GM23338 (cell line): ENCODE data around the gene PNPLA2. TPM values are rescaled to one million over a fixed set of nuclear protein-coding genes. Genes with fewer than 3 reads are reported as not detected.

ENCODE experiments used
- REST ChIP-seq: IDR thresholded peaks from one replicate; pipeline ENCODE4 v1.6.1; 2018; ENCODE audit warnings: antibody characterized with exemption; ENCODE audit not compliant: unreplicated experiment
- polyA plus RNA-seq: library from polyadenylated mRNA; unstranded; fragments of >200 nt; fragmentation: Nextera tagmentation; extraction: Ambion mirVana; gene quantifications from 2 replicates; pipeline ENCODE4 v1.2.1, GENCODE V29; 2016
- total RNA-seq: library from RNA; depleted of rRNA; stranded (reverse); fragments of >200 nt; shearing (Covaris generic); gene quantifications from 2 replicates; pipeline ENCODE4 v1.2.3, GENCODE V29; 2014
- TF ChIP-seq, protein P1 (sequence below): fragments of 250-450 bp; sonication (Bioruptor Pico); IDR thresholded peaks from 2 replicates; pipeline ENCODE4 v1.5.0; 2020; ENCODE audit warnings: mild to moderate bottlenecking, moderate library complexity
- TF ChIP-seq, protein P2 (sequence below): IDR thresholded peaks from 2 replicates; pipeline ENCODE4 v1.6.1; 2016; ENCODE audit warnings: antibody characterized with exemption

The PNPLA2 gene
- total and polyA plus RNA-seq, 2 experiments from 2014 or later, result 31.1 to 45.6 TPM

GRCh38 chr11:826836-827145 lies 8.1 kb downstream of the PNPLA2 start (continued):
- TF ChIP-seq, protein P1, sequence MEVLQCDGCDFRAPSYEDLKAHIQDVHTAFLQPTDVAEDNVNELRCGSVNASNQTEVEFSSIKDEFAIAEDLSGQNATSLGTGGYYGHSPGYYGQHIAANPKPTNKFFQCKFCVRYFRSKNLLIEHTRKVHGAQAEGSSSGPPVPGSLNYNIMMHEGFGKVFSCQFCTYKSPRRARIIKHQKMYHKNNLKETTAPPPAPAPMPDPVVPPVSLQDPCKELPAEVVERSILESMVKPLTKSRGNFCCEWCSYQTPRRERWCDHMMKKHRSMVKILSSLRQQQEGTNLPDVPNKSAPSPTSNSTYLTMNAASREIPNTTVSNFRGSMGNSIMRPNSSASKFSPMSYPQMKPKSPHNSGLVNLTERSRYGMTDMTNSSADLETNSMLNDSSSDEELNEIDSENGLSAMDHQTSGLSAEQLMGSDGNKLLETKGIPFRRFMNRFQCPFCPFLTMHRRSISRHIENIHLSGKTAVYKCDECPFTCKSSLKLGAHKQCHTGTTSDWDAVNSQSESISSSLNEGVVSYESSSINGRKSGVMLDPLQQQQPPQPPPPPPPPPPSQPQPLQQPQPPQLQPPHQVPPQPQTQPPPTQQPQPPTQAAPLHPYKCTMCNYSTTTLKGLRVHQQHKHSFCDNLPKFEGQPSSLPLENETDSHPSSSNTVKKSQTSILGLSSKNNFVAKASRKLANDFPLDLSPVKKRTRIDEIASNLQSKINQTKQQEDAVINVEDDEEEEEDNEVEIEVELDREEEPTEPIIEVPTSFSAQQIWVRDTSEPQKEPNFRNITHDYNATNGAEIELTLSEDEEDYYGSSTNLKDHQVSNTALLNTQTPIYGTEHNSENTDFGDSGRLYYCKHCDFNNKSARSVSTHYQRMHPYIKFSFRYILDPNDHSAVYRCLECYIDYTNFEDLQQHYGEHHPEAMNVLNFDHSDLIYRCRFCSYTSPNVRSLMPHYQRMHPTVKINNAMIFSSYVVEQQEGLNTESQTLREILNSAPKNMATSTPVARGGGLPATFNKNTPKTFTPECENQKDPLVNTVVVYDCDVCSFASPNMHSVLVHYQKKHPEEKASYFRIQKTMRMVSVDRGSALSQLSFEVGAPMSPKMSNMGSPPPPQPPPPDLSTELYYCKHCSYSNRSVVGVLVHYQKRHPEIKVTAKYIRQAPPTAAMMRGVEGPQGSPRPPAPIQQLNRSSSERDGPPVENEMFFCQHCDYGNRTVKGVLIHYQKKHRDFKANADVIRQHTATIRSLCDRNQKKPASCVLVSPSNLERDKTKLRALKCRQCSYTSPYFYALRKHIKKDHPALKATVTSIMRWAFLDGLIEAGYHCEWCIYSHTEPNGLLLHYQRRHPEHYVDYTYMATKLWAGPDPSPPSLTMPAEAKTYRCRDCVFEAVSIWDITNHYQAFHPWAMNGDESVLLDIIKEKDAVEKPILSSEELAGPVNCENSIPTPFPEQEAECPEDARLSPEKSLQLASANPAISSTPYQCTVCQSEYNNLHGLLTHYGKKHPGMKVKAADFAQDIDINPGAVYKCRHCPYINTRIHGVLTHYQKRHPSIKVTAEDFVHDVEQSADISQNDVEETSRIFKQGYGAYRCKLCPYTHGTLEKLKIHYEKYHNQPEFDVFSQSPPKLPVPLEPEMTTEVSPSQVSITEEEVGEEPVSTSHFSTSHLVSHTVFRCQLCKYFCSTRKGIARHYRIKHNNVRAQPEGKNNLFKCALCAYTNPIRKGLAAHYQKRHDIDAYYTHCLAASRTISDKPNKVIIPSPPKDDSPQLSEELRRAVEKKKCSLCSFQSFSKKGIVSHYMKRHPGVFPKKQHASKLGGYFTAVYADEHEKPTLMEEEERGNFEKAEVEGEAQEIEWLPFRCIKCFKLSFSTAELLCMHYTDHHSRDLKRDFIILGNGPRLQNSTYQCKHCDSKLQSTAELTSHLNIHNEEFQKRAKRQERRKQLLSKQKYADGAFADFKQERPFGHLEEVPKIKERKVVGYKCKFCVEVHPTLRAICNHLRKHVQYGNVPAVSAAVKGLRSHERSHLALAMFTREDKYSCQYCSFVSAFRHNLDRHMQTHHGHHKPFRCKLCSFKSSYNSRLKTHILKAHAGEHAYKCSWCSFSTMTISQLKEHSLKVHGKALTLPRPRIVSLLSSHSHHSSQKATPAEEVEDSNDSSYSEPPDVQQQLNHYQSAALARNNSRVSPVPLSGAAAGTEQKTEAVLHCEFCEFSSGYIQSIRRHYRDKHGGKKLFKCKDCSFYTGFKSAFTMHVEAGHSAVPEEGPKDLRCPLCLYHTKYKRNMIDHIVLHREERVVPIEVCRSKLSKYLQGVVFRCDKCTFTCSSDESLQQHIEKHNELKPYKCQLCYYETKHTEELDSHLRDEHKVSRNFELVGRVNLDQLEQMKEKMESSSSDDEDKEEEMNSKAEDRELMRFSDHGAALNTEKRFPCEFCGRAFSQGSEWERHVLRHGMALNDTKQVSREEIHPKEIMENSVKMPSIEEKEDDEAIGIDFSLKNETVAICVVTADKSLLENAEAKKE, result no peak
- TF ChIP-seq REST, result no peak
- TF ChIP-seq, protein P2, sequence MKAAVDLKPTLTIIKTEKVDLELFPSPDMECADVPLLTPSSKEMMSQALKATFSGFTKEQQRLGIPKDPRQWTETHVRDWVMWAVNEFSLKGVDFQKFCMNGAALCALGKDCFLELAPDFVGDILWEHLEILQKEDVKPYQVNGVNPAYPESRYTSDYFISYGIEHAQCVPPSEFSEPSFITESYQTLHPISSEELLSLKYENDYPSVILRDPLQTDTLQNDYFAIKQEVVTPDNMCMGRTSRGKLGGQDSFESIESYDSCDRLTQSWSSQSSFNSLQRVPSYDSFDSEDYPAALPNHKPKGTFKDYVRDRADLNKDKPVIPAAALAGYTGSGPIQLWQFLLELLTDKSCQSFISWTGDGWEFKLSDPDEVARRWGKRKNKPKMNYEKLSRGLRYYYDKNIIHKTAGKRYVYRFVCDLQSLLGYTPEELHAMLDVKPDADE, result no peak
